K562 (cell line): ENCODE measurements around the gene ERBB3.

ENCODE experiments used
- CTCF ChIP-seq, 3 experiments: IDR thresholded peaks in 2 of 3; conservative IDR thresholded peaks in 1 of 3; 2 replicates each; pipeline ENCODE4 v1.5.1; 2011 to 2012; ENCODE audit warnings: low read length in 3 of 3, mild to moderate bottlenecking in 3 of 3, control low read depth in 2 of 3, improper control_type of control experiment in 1 of 3, inconsistent platforms in 1 of 3, low read depth in 1 of 3, mixed read lengths in 1 of 3, moderate library complexity in 1 of 3; ENCODE audit not compliant: insufficient read depth in 2 of 3
- HNRNPK ChIP-seq: fragments of 200-400 bp; formaldehyde crosslinking; IDR thresholded peaks from one replicate; pipeline ENCODE4 v1.6.1; 2018; ENCODE audit warnings: mild to moderate bottlenecking, low read depth, low read length; ENCODE audit not compliant: poor library complexity, severe bottlenecking
- MEF2A ChIP-seq: IDR thresholded peaks from 2 replicates; pipeline ENCODE4 v1.6.1; 2011; ENCODE audit warnings: low read depth, mild to moderate bottlenecking, low read length, moderate library complexity; ENCODE audit not compliant: control insufficient read depth
- NCOA1 ChIP-seq: fragments of 450-650 bp; IDR thresholded peaks from 2 replicates; pipeline ENCODE4 v1.6.1; 2016; ENCODE audit warnings: low read depth
- POLR2A ChIP-seq: fragments of 450-650 bp; conservative IDR thresholded peaks from 2 replicates; pipeline ENCODE4 v1.6.1; 2016
- SIN3A ChIP-seq, 2 experiments: fragments of 150-350 bp in 1 of 2; IDR thresholded peaks; 2 replicates each; pipeline ENCODE4 v1.6.1; 2011 to 2016; ENCODE audit warnings: borderline replicate concordance in 2 of 2, low read depth in 2 of 2, low read length in 2 of 2, mild to moderate bottlenecking in 2 of 2, moderate library complexity in 2 of 2; ENCODE audit not compliant: control insufficient read depth in 1 of 2
- ZFX ChIP-seq: sonication (generic); formaldehyde crosslinking; IDR thresholded peaks from 2 replicates; pipeline ENCODE4 v1.8.0; 2022; ENCODE audit warnings: mild to moderate bottlenecking, missing genetic modification reagents, moderate library complexity
- ZNF143 ChIP-seq: sonication (generic); formaldehyde crosslinking; IDR thresholded peaks from 2 replicates; pipeline ENCODE4 v1.9.0; 2022; ENCODE audit warnings: mild to moderate bottlenecking, missing genetic modification reagents
- TF ChIP-seq, protein P1 (sequence below): fragments of 450-650 bp; IDR thresholded peaks from 2 replicates; pipeline ENCODE4 v1.6.1; 2014; ENCODE audit warnings: low read depth, mild to moderate bottlenecking, moderate library complexity, borderline replicate concordance
- TF ChIP-seq, protein P2 (sequence below): fragments of 450-650 bp; formaldehyde crosslinking; IDR thresholded peaks from 2 replicates; pipeline ENCODE4 v1.4.0; 2022; ENCODE audit warnings: missing genetic modification characterization

GRCh38 chr12:56129206-56129941 is 49.4 kb downstream of the ERBB3 start:
- TF ChIP-seq HNRNPK, result no peak
- TF ChIP-seq CTCF (IDR thresholded peaks at IDR 0.05 in 2 of 3, conservative IDR thresholded peaks at IDR 0.05 in 1 of 3; ENCODE audit: insufficient read depth in 2 of 3, low read depth in 1 of 3, low read length in 3 of 3), result no peak
- peak in 1 of 2 experiments; percentile 89; a peak in 1 of 4 replicates for TF ChIP-seq SIN3A (IDR thresholded peaks at IDR 0.05; ENCODE audit: borderline replicate concordance in 2 of 2, control insufficient read depth in 1 of 2, low read depth in 2 of 2, low read length in 2 of 2)
- TF ChIP-seq ZFX (CRISPR knock-in tag), result no peak
- peak; percentile 24; the same call in 1 of the 2 replicates for TF ChIP-seq NCOA1
- no peak for TF ChIP-seq MEF2A
- peak; percentile 76; the same call in 1 of the 2 replicates for TF ChIP-seq POLR2A
- TF ChIP-seq, protein P1, sequence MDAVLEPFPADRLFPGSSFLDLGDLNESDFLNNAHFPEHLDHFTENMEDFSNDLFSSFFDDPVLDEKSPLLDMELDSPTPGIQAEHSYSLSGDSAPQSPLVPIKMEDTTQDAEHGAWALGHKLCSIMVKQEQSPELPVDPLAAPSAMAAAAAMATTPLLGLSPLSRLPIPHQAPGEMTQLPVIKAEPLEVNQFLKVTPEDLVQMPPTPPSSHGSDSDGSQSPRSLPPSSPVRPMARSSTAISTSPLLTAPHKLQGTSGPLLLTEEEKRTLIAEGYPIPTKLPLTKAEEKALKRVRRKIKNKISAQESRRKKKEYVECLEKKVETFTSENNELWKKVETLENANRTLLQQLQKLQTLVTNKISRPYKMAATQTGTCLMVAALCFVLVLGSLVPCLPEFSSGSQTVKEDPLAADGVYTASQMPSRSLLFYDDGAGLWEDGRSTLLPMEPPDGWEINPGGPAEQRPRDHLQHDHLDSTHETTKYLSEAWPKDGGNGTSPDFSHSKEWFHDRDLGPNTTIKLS, result no peak
- TF ChIP-seq ZNF143 (CRISPR knock-in tag), result no peak
- TF ChIP-seq, protein P2, sequence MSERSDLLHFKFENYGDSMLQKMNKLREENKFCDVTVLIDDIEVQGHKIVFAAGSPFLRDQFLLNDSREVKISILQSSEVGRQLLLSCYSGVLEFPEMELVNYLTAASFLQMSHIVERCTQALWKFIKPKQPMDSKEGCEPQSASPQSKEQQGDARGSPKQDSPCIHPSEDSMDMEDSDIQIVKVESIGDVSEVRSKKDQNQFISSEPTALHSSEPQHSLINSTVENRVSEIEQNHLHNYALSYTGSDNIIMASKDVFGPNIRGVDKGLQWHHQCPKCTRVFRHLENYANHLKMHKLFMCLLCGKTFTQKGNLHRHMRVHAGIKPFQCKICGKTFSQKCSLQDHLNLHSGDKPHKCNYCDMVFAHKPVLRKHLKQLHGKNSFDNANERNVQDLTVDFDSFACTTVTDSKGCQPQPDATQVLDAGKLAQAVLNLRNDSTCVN (CRISPR knock-in tag), result no peak
